Activated naive CD4-positive, alpha-beta T cell treated with anti-CD3 and anti-CD28 coated beads for 36 hours (primary cell): ENCODE results near the gene PPM1B. TPM values are rescaled to one million over a fixed set of nuclear protein-coding genes. Genes with fewer than 3 reads are reported as not detected.
"Not testable (repeated sequence)": the region's sequence is repeated elsewhere in the genome, so short reads cannot be mapped to it uniquely, and the experiment has no call there.

ENCODE experiments used
- CTCF ChIA-PET: fragments of 350-600 bp; sonication (Branson Sonifier 250); formaldehyde crosslinking; loops from one replicate; lab custom pipeline; 2021; ENCODE audit warnings: antibody characterized with exemption; lab: Charles Lee
- DNase-seq: peaks from one replicate; pipeline ENCODE4 v3.0.0-alpha.2; 2020
- H3K27ac Mint-ChIP-seq: one replicate; pipeline ENCODE4 v1.8.0; 2021; ENCODE audit warnings: mild to moderate bottlenecking, mixed read lengths
- H3K27me3 Mint-ChIP-seq: one replicate; pipeline ENCODE4 v1.8.0; 2021; ENCODE audit warnings: low read depth, mixed read lengths
- H3K36me3 Mint-ChIP-seq: one replicate; pipeline ENCODE4 v1.8.0; 2021; ENCODE audit warnings: low read depth, mixed read lengths
- H3K4me1 Mint-ChIP-seq: one replicate; pipeline ENCODE4 v1.8.0; 2021; ENCODE audit warnings: low read depth, mixed read lengths
- H3K4me3 Mint-ChIP-seq: one replicate; pipeline ENCODE4 v1.8.0; 2021; ENCODE audit warnings: mild to moderate bottlenecking, moderate library complexity, mixed read lengths
- H3K9me3 Mint-ChIP-seq: one replicate; pipeline ENCODE4 v1.8.0; 2021; ENCODE audit warnings: mixed read lengths
- intact Hi-C: fragments of 100-400 bp; cut with micrococcal nuclease; formaldehyde crosslinking; loops from one replicate; pipeline ENCODE4 v1.15.1; 2023
- total RNA-seq, 2 experiments: library from RNA; stranded (reverse); gene quantifications; one replicate each; pipeline ENCODE4 v1.2.3, GENCODE V29; 2021

Gene PPM1B
- total RNA-seq, 2 experiments from 2014 or later = 38.6 to 39.3 TPM

DNA sequence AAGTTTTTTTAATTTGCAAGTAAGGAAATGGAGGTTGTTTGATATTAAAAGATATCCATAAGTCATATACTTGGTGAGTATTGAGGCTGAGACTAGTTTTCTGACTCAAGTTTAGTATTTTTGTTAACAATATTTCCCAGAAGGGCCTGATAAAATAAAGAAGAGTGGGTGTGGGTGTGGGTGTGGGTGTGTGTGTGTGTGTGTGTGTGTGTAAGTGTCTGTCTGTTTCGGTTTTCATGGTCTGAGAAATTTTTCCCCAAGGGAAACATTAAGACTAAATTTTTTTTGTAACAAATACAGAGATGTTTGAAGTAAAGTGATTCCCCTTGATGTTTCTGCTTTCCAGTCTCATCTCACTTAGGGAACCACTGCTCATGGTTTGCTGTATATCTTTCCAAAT is 36.5 kb downstream of the PPM1B start:
- H3K4me1 Mint-ChIP-seq = peaks cover 47% of the 10 kb centered on the region
- no peak for DNase-seq
- peaks cover 5% of the 10 kb centered on the region for H3K9me3 Mint-ChIP-seq
- H3K36me3 Mint-ChIP-seq = peaks cover 33% of the 10 kb centered on the region
- intact Hi-C loops = no loop called here
- CTCF ChIA-PET = interaction anchor here (0.6 to 0.9 kb wide), 2 partner anchors 15 to 1293 kb away, joined by 3 read pairs; no protein-coding TSS in a partner anchor
- no peak overlapping the region for H3K4me3 Mint-ChIP-seq
- H3K27ac Mint-ChIP-seq = no peak overlapping the region
- no peaks in the 10 kb centered on the region for H3K27me3 Mint-ChIP-seq

DNA sequence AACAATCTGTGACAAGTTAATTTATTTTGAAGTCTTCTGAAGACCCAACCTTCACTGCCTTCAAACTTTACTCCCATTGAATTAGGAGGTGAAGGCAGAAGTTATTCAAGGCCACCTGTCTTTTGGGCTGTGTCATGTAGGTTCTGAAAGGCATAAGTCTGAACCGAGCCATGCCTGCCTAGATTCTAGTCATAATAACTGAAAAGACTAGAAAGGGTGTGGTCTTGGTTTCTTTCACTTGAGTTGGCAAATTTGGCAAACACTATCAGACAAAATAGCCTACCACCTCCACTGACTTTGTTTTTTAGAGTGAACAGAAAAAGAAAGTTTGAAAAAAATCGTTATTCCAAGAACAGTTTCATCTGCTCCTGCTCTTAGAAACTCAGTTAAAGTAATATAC is 38.4 kb downstream of the PPM1B start:
- DNase-seq = no peak
- H3K27me3 Mint-ChIP-seq = no peaks in the 10 kb centered on the region
- H3K4me1 Mint-ChIP-seq = peaks cover 30% of the 10 kb centered on the region
- H3K27ac Mint-ChIP-seq = no peak overlapping the region
- H3K4me3 Mint-ChIP-seq = no peak overlapping the region
- intact Hi-C loops = no loop called here
- peaks cover 22% of the 10 kb centered on the region for H3K36me3 Mint-ChIP-seq
- CTCF ChIA-PET = no interaction called here
- H3K9me3 Mint-ChIP-seq = peaks cover 5% of the 10 kb centered on the region

DNA sequence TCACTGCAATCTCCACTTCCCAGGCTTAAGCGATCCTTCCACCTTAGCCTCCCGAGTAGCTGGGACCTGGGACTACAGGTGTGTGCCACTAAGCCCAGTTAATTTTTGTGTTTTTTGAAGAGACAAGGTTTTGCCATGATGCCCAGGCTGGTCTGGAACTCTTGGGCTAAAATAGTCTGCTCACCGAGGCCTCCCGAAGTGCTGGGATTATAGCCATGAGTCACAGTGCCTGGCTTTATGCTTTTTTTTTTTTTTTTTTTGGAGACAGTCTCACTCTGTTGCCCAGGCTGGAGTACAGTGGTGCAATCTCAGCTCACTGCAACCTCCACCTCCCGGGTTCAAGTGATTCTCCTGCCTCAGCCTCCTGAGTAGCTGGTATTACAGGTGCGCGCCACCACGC is 39.0 kb downstream of the PPM1B start:
- DNase-seq, H3K27me3 Mint-ChIP-seq, H3K4me3 Mint-ChIP-seq, intact Hi-C loops, H3K9me3 Mint-ChIP-seq, H3K27ac Mint-ChIP-seq: not testable (repeated sequence)
- Mint-ChIP-seq H3K36me3 (peaks cover 22% of the 10 kb centered on the region), H3K4me1 (peaks cover 30% of the 10 kb centered on the region)
- CTCF ChIA-PET = interaction anchor here (0.9 kb wide), 1 partner anchor 120 kb away, joined by 4 read pairs; no protein-coding TSS in a partner anchor

DNA sequence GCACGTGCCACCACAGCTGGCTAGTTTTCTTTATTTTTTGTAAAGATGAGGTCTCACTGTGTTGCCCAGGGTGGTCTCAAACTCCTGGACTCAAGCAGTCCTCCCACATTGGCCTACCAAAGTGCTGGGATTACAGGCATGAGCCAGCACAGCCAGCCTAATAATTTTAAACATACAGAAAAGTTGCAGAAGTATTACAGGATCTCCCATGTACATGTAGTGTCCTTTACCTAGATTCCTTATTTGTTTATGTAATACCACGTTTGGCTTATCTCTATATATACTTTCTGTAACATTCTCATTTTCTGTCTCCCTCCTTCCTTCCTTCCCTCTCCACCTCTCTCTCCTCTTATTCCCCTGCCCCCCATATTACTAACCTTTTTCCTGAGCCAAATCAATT is 41.7 kb downstream of the PPM1B start:
- intact Hi-C loops = no loop called here
- Mint-ChIP-seq H3K4me3 (no peak overlapping the region), H3K27ac (no peak overlapping the region), H3K4me1 (peaks cover 28% of the 10 kb centered on the region), H3K27me3 (no peaks in the 10 kb centered on the region), H3K36me3 (peaks cover 15% of the 10 kb centered on the region), H3K9me3 (no peaks in the 10 kb centered on the region)
- no peak for DNase-seq
- CTCF ChIA-PET = no interaction called here

DNA sequence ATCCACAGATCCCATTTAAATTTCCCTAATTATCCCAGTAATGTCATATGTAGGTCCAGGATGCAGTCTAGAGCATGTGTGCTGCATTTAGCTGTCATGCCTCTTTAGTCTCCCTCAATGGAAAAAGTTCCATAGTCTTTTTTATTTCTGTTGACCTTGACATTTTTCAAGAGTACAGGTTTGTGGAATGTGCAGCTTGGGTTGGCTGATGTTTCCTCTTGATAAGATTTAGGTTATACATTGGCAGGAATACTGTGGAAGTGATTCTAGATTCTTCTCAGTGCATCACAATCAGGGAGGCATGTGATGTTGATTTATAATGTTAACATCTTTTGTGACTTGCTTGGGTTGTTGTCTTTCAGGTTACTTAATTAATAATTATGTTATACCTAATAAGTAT is 42.5 kb downstream of the PPM1B start:
- peaks cover 19% of the 10 kb centered on the region for H3K36me3 Mint-ChIP-seq
- H3K9me3 Mint-ChIP-seq = no peaks in the 10 kb centered on the region
- intact Hi-C loops = no loop called here
- peaks cover 30% of the 10 kb centered on the region for H3K4me1 Mint-ChIP-seq
- H3K27ac Mint-ChIP-seq = no peak overlapping the region
- H3K4me3 Mint-ChIP-seq = no peak overlapping the region
- no peak for DNase-seq
- CTCF ChIA-PET = interaction anchor here (1.1 kb wide), 1 partner anchor 7 kb away, joined by 3 read pairs; no protein-coding TSS in a partner anchor
- H3K27me3 Mint-ChIP-seq = no peaks in the 10 kb centered on the region

DNA sequence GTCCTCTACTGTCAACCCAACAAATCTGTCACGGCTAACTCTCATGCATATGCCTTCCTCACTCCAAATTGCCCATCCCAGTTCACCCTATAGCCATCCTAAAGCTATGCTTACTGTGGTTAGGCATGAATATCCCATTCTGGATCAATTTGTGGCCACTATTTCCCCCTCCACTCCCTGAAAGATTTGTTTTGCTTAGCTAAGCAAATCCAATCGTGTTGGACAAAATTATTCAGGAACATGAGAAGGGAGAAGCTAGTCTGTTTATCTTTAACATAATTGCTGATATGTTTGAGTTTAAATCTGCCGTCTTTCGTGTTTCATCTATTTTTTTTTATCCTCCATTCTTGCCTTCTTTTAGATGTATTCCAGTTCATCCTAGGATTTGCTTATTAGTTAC is 43.6 kb downstream of the PPM1B start:
- Mint-ChIP-seq H3K9me3 (no peaks in the 10 kb centered on the region), H3K27me3 (no peaks in the 10 kb centered on the region), H3K36me3 (peaks cover 23% of the 10 kb centered on the region), H3K4me1 (peaks cover 32% of the 10 kb centered on the region), H3K27ac (no peak overlapping the region), H3K4me3 (no peak overlapping the region)
- intact Hi-C loops = no loop called here
- CTCF ChIA-PET = interaction anchor here (1.0 to 1.1 kb wide), 3 partner anchors 9 to 168 kb away, joined by 3 to 4 read pairs (median 4); no protein-coding TSS in a partner anchor
- DNase-seq = no peak

DNA sequence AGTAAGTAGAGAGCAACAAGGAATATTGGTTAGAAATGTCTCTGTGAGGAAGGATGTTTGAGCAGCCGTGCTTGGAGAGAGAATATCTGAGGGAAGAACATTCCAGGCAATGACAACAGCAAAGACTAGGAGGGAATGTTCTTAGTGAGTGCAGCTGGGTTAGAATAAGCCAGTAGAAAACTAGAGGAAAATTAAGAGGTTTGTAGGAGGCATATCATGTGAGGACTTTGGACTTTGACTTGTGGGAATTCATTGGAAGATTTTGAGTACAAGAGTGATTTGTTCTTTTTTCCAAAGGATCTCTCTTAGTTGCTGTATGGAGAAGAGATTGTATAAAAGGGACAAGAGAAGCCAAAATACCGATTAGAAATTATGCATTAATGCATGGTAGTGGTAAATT is 47.2 kb downstream of the PPM1B start:
- Mint-ChIP-seq H3K27ac (no peak overlapping the region), H3K4me1 (peaks cover 32% of the 10 kb centered on the region), H3K27me3 (no peaks in the 10 kb centered on the region), H3K9me3 (no peaks in the 10 kb centered on the region), H3K4me3 (no peak overlapping the region), H3K36me3 (peaks cover 16% of the 10 kb centered on the region)
- no peak for DNase-seq
- intact Hi-C loops = no loop called here
- CTCF ChIA-PET = no interaction called here

DNA sequence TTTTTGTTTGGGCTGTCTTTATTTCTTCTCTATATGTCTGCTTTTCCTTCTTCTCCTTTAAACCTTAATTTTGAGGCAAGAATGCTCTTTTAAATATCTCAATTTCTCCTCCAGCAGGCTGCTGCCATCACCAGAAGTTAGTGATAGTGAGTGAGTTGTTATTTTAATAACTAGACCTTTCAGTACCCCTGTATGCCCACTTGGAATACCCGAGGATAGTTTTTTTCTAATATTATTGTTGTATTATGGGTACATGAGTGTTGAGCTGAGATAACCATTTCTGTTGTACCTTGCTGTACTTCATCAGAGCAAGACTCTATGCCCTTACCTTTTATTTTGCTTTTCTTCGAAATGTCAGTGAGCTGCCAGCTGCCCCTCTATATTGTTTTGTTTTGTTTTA is 50.1 kb downstream of the PPM1B start:
- H3K36me3 Mint-ChIP-seq = peaks cover 21% of the 10 kb centered on the region
- CTCF ChIA-PET = interaction anchor here (0.7 to 1.3 kb wide), 3 partner anchors 9 to 132 kb away, joined by 3 to 6 read pairs (median 3); no protein-coding TSS in a partner anchor

DNA sequence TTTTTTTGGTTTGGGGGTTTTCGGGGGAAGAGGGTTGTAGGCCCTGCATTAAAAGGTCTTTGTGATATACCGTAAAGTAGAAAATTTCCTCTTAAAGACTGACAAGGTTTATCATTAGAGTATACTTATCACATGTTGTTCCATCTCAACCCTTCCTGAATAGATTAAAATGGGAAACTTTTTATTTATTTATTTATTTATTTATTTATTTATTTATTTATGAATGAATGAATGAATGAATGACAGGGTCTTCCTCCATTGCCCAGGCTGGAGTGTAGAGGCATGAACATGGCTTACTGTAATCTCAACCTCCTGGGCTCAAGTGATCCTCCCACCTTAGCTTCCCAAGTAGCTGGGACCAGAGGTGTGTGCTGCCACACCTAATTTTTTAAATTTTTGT is 58.1 kb downstream of the PPM1B start:
- DNase-seq = no peak
- Mint-ChIP-seq H3K4me1 (peaks cover 8% of the 10 kb centered on the region), H3K27me3 (no peaks in the 10 kb centered on the region), H3K9me3 (no peaks in the 10 kb centered on the region), H3K4me3 (no peak overlapping the region), H3K27ac (no peak overlapping the region), H3K36me3 (peaks cover 11% of the 10 kb centered on the region)
- intact Hi-C loops = no loop called here
- CTCF ChIA-PET = interaction anchor here (0.6 kb wide), 1 partner anchor 198 kb away, joined by 5 read pairs; no protein-coding TSS in a partner anchor

More for the DNA sequence above, 50.1 kb downstream of the PPM1B start:
- H3K27ac Mint-ChIP-seq = no peak overlapping the region
- peaks cover 23% of the 10 kb centered on the region for H3K4me1 Mint-ChIP-seq
- H3K9me3 Mint-ChIP-seq = no peaks in the 10 kb centered on the region
- H3K27me3 Mint-ChIP-seq = no peaks in the 10 kb centered on the region
- intact Hi-C loops = no loop called here
- no peak overlapping the region for H3K4me3 Mint-ChIP-seq
- no peak for DNase-seq

DNA sequence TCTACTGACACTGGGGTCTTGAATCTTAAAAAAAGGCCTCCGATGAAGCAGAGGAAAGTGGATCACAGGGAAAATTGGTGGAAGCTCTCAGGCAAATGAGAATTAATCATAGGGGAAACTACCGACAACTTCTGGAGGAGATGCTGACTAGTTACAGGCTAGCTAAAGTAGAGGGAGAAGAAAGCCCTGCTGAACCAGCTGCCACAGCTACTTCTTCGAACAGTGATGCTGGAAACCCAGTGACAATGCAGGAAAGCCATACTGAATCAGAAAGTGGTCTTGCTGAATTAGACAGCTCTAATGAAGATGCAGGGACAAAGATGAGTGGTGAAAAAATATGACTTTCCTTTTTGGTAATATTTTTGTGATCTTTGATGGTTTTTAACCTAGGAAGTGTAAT is 61.7 kb downstream of the PPM1B start:
- Mint-ChIP-seq H3K27ac (peak overlapping the region; percentile 2), H3K4me3 (no peak overlapping the region), H3K27me3 (no peaks in the 10 kb centered on the region), H3K9me3 (no peaks in the 10 kb centered on the region), H3K4me1 (peaks cover 16% of the 10 kb centered on the region), H3K36me3 (peaks cover 2% of the 10 kb centered on the region)
- CTCF ChIA-PET = interaction anchor here (0.9 to 1.3 kb wide), 2 partner anchors 13 to 15 kb away, joined by 4 read pairs; no protein-coding TSS in a partner anchor
- intact Hi-C loops = no loop called here
- DNase-seq = no peak

DNA sequence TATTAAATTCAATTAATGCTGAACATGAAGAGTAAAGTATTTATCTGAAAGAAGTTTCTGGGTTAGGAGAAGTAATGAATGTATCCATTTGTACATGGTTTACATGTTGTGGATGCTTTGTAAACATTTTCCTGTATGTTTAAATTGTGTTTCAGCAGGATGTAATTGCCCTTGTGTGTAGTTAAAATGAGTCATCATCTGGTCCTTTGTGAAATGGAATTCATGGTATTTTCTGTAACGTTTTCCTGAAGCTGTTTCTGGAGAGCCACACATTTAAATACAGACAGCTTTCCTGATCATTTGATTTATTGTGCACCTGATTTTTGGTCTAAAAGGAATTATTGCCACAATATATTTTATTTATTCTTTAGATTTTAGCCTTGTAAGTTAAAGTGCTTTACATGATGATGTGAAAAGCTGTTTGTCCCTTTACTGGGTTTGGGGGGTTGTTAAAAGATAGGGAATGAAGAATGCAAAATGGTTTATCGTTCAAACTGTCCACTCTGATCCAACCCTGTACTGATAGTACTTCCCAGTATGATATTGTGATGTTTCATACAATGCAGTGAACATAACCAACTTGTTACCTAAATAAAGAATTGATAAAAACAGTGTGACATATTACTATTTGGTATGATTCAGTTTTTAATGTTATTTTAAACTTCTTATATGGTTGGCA is 64.9 kb downstream of the PPM1B start:
- Mint-ChIP-seq H3K27ac (no peak overlapping the region), H3K27me3 (no peaks in the 10 kb centered on the region), H3K36me3 (peaks cover 2% of the 10 kb centered on the region), H3K9me3 (no peaks in the 10 kb centered on the region), H3K4me1 (peaks cover 29% of the 10 kb centered on the region), H3K4me3 (no peak overlapping the region)
- DNase-seq = no peak
- intact Hi-C loops = no loop called here
- CTCF ChIA-PET = interaction anchor here (1.1 kb wide), 1 partner anchor 11 kb away, joined by 5 read pairs; no protein-coding TSS in a partner anchor

DNA sequence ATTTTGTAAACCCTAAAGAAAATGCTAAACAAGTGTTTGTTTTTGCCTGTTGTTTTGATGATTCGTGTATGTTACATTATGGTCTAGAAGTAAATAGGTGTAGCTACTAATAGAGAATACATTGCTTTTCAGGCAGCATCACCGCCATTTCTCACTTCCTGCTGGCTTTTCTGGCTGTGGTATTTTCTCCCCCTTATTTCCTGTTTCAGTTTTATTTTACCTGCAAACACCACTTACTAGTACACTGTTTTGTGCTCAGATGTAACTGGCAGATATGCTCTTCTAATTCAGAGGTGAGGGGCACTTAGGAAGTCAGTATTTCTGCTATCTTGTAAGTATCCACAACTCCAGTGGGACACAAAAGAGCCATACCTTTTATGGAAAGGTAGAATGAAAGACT is 68.5 kb downstream of the PPM1B start:
- CTCF ChIA-PET = interaction anchor here (0.8 to 1.5 kb wide), 4 partner anchors 9 to 191 kb away, joined by 3 to 4 read pairs (median 4); no protein-coding TSS in a partner anchor
- peak; percentile 40 for DNase-seq
- Mint-ChIP-seq H3K27ac (no peak overlapping the region), H3K36me3 (peaks cover 2% of the 10 kb centered on the region), H3K9me3 (no peaks in the 10 kb centered on the region), H3K4me3 (no peak overlapping the region), H3K27me3 (no peaks in the 10 kb centered on the region), H3K4me1 (peaks cover 32% of the 10 kb centered on the region)
- intact Hi-C loops = loop anchor here (1.0 to 5.0 kb wide), 5 partner anchors 45 to 150 kb away; partner anchors contain the start of genes CAMKMT, PPM1B and PREPL
